ENCODE results near the gene C18orf63.

The C18orf63 gene
- 0 reads per million in 9 experiments for total RNA-seq

- Mint-ChIP-seq H3K27ac (no peak within 1 kb of the TSS), H3K27me3 (peaks cover 24 to 28% of the 10 kb centered on the region in 2 donors), H3K4me3 (no peak within 1 kb of the TSS), H3K4me1 (ENCODE audit: low read depth in 2 of 2) (no peaks in the 10 kb centered on the region), H3K9me3 (no peaks in the 10 kb centered on the region), H3K36me3 (ENCODE audit: insufficient read depth) (no peaks in the 10 kb centered on the region)
- no peak for DNase-seq
- no peak for ATAC-seq (replicated peaks)
Measured at GRCh38 chr18:74315464-74316256, at the start of gene C18orf63. Gene C18orf63 (plus strand): TSS chr18:74315839. CDS start chr18:74317866, 2,027 bp downstream.

- Mint-ChIP-seq H3K27ac (peak overlapping the region in 1 of 2 donors; percentile 26), H3K4me3 (no peak overlapping the region), H3K36me3 (ENCODE audit: insufficient read depth) (peaks cover 3% of the 10 kb centered on the region), H3K4me1 (ENCODE audit: low read depth in 2 of 2) (peaks cover 0 to 15% of the 10 kb centered on the region in 2 donors), H3K27me3 (no peaks in the 10 kb centered on the region), H3K9me3 (no peaks in the 10 kb centered on the region)
- no peak for DNase-seq
- ATAC-seq (replicated peaks) = no peak
Measured at GRCh38 chr18:74266161-74266560, 49.5 kb upstream of the C18orf63 start.

- peaks cover 0 to 15% of the 10 kb centered on the region in 2 donors for H3K4me1 Mint-ChIP-seq (ENCODE audit: low read depth in 2 of 2)
- ATAC-seq (replicated peaks) (no peak), DNase-seq (no peak)
- H3K4me3 Mint-ChIP-seq = no peak overlapping the region
- no peaks in the 10 kb centered on the region for H3K9me3 Mint-ChIP-seq
- H3K36me3 Mint-ChIP-seq (ENCODE audit: insufficient read depth) = peaks cover 3% of the 10 kb centered on the region
- H3K27me3 Mint-ChIP-seq = no peaks in the 10 kb centered on the region
- H3K27ac Mint-ChIP-seq = no peak overlapping the region
Measured at GRCh38 chr18:74268175-74268574, 47.5 kb upstream of the C18orf63 start.

- no peak for DNase-seq
- H3K27ac Mint-ChIP-seq = no peak overlapping the region
- H3K9me3 Mint-ChIP-seq = no peaks in the 10 kb centered on the region
- peaks cover 0 to 15% of the 10 kb centered on the region in 2 donors for H3K4me1 Mint-ChIP-seq (ENCODE audit: low read depth in 2 of 2)
- ATAC-seq (replicated peaks) = no peak
- peaks cover 3% of the 10 kb centered on the region for H3K36me3 Mint-ChIP-seq (ENCODE audit: insufficient read depth)
- no peaks in the 10 kb centered on the region for H3K27me3 Mint-ChIP-seq
- H3K4me3 Mint-ChIP-seq = no peak overlapping the region
Measured at GRCh38 chr18:74268933-74269620, 46.6 kb upstream of the C18orf63 start.

- DNase-seq = no peak
- no peaks in the 10 kb centered on the region for H3K27me3 Mint-ChIP-seq
- no peaks in the 10 kb centered on the region for H3K9me3 Mint-ChIP-seq
- H3K4me1 Mint-ChIP-seq (ENCODE audit: low read depth in 2 of 2) = peaks cover 4 to 17% of the 10 kb centered on the region in 2 donors
- no peak overlapping the region for H3K4me3 Mint-ChIP-seq
- ATAC-seq (replicated peaks) = no peak
- H3K27ac Mint-ChIP-seq = no peak overlapping the region
- peaks cover 3% of the 10 kb centered on the region for H3K36me3 Mint-ChIP-seq (ENCODE audit: insufficient read depth)
Measured at GRCh38 chr18:74271635-74272034, 44.0 kb upstream of the C18orf63 start.

- Mint-ChIP-seq H3K27ac (peak overlapping the region in 1 of 2 donors; percentile 41), H3K36me3 (ENCODE audit: insufficient read depth) (peaks cover 3% of the 10 kb centered on the region), H3K4me1 (ENCODE audit: low read depth in 2 of 2) (peaks cover 5 to 13% of the 10 kb centered on the region in 2 donors), H3K9me3 (no peaks in the 10 kb centered on the region), H3K4me3 (no peak overlapping the region), H3K27me3 (no peaks in the 10 kb centered on the region)
- no peak for ATAC-seq (replicated peaks)
- no peak for DNase-seq
Measured at GRCh38 chr18:74273394-74273793, 42.2 kb upstream of the C18orf63 start.

- no peak for ATAC-seq (replicated peaks)
- no peak overlapping the region for H3K27ac Mint-ChIP-seq
- no peaks in the 10 kb centered on the region for H3K36me3 Mint-ChIP-seq (ENCODE audit: insufficient read depth)
- no peak overlapping the region for H3K4me3 Mint-ChIP-seq
- H3K27me3 Mint-ChIP-seq = no peaks in the 10 kb centered on the region
- no peak for DNase-seq
- H3K9me3 Mint-ChIP-seq = no peaks in the 10 kb centered on the region
- peaks cover 5 to 6% of the 10 kb centered on the region in 2 donors for H3K4me1 Mint-ChIP-seq (ENCODE audit: low read depth in 2 of 2)
Measured at GRCh38 chr18:74274700-74275099, 40.9 kb upstream of the C18orf63 start.

- no peak overlapping the region for H3K27ac Mint-ChIP-seq
- H3K36me3 Mint-ChIP-seq (ENCODE audit: insufficient read depth) = no peaks in the 10 kb centered on the region
Measured at GRCh38 chr18:74275736-74276135, 39.9 kb upstream of the C18orf63 start.

GRCh38 chr18:74276609-74277008 lies 39.0 kb upstream of the C18orf63 start:
- DNase-seq (no peak), ATAC-seq (replicated peaks) (no peak)
- no peaks in the 10 kb centered on the region for H3K9me3 Mint-ChIP-seq
- no peaks in the 10 kb centered on the region for H3K36me3 Mint-ChIP-seq (ENCODE audit: insufficient read depth)
- H3K27me3 Mint-ChIP-seq = no peaks in the 10 kb centered on the region
- H3K4me1 Mint-ChIP-seq (ENCODE audit: low read depth in 2 of 2) = peaks cover 11 to 15% of the 10 kb centered on the region in 2 donors
- H3K27ac Mint-ChIP-seq = no peak overlapping the region
- no peak overlapping the region for H3K4me3 Mint-ChIP-seq

More at GRCh38 chr18:74275736-74276135, 39.9 kb upstream of the C18orf63 start:
- ATAC-seq (replicated peaks) = no peak
- Mint-ChIP-seq H3K27me3 (no peaks in the 10 kb centered on the region), H3K4me3 (no peak overlapping the region), H3K4me1 (ENCODE audit: low read depth in 2 of 2) (peaks cover 4 to 6% of the 10 kb centered on the region in 2 donors), H3K9me3 (no peaks in the 10 kb centered on the region)
- DNase-seq = no peak

- ATAC-seq (replicated peaks) (no peak), DNase-seq (no peak)
- Mint-ChIP-seq H3K27ac (no peak overlapping the region), H3K9me3 (no peaks in the 10 kb centered on the region), H3K4me3 (no peak overlapping the region), H3K4me1 (ENCODE audit: low read depth in 2 of 2) (peaks cover 16 to 18% of the 10 kb centered on the region in 2 donors), H3K27me3 (no peaks in the 10 kb centered on the region), H3K36me3 (ENCODE audit: insufficient read depth) (no peaks in the 10 kb centered on the region)
Measured at GRCh38 chr18:74277296-74277695, 38.3 kb upstream of the C18orf63 start.

GRCh38 chr18:74278058-74278457 lies 37.6 kb upstream of the C18orf63 start:
- Mint-ChIP-seq H3K4me1 (ENCODE audit: low read depth in 2 of 2) (peaks cover 23 to 26% of the 10 kb centered on the region in 2 donors), H3K27me3 (no peaks in the 10 kb centered on the region), H3K36me3 (ENCODE audit: insufficient read depth) (no peaks in the 10 kb centered on the region), H3K9me3 (no peaks in the 10 kb centered on the region), H3K4me3 (no peak overlapping the region), H3K27ac (no peak overlapping the region)
- DNase-seq (no peak), ATAC-seq (replicated peaks) (no peak)

GRCh38 chr18:74278983-74279382 lies 36.7 kb upstream of the C18orf63 start:
- ATAC-seq (replicated peaks) = no peak
- Mint-ChIP-seq H3K36me3 (ENCODE audit: insufficient read depth) (no peaks in the 10 kb centered on the region), H3K27ac (no peak overlapping the region), H3K4me1 (ENCODE audit: low read depth in 2 of 2) (peaks cover 28 to 31% of the 10 kb centered on the region in 2 donors), H3K4me3 (no peak overlapping the region), H3K27me3 (no peaks in the 10 kb centered on the region), H3K9me3 (no peaks in the 10 kb centered on the region)
- DNase-seq = no peak

- Mint-ChIP-seq H3K27me3 (no peaks in the 10 kb centered on the region), H3K9me3 (no peaks in the 10 kb centered on the region), H3K36me3 (ENCODE audit: insufficient read depth) (no peaks in the 10 kb centered on the region), H3K4me1 (ENCODE audit: low read depth in 2 of 2) (peaks cover 27 to 38% of the 10 kb centered on the region in 2 donors), H3K4me3 (peak overlapping the region in 1 of 2 donors; percentile 3), H3K27ac (peak overlapping the region; percentile 70 to 75)
- DNase-seq (no peak), ATAC-seq (replicated peaks) (no peak)
Measured at GRCh38 chr18:74281011-74281979, 34.3 kb upstream of the C18orf63 start.

Data from effector memory CD8-positive, alpha-beta T cell (primary cell).